ENCODE data around the gene HTT.

The HTT gene

GRCh38 chr4:3200423-3201090, 126.1 kb downstream of the HTT start:
- Histone ChIP-seq H3K36me3 (peaks cover 6% of the 10 kb centered on the region), H3K4me1 (no peaks in the 10 kb centered on the region)

GRCh38 chr4:3201718-3202702, 127.5 kb downstream of the HTT start:
- TF ChIP-seq CTCF (IDR thresholded peaks at IDR 0.05; ENCODE audit: low read depth, low read length) = no peak
- Histone ChIP-seq H3K36me3 (peaks cover 6% of the 10 kb centered on the region), H3K9me3 (no peaks in the 10 kb centered on the region), H3K4me1 (no peaks in the 10 kb centered on the region), H3K4me3 (ENCODE audit: low read depth, low read length) (no peak overlapping the region), H3K27me3 (no peaks in the 10 kb centered on the region)
- no peak for DNase-seq

More at GRCh38 chr4:3200423-3201090, 126.1 kb downstream of the HTT start:
- H3K9me3 ChIP-seq = no peaks in the 10 kb centered on the region
- DNase-seq = no peak
- no peak for TF ChIP-seq CTCF (IDR thresholded peaks at IDR 0.05; ENCODE audit: low read depth, low read length)
- no peak overlapping the region for H3K4me3 ChIP-seq (ENCODE audit: low read depth, low read length)
- no peaks in the 10 kb centered on the region for H3K27me3 ChIP-seq

- H3K9me3 ChIP-seq = no peaks in the 10 kb centered on the region
- no peak overlapping the region for H3K4me3 ChIP-seq (ENCODE audit: low read depth, low read length)
- no peak for TF ChIP-seq CTCF (IDR thresholded peaks at IDR 0.05; ENCODE audit: low read depth, low read length)
- H3K36me3 ChIP-seq = peaks cover 9% of the 10 kb centered on the region
- H3K27me3 ChIP-seq = no peaks in the 10 kb centered on the region
- DNase-seq = no peak
- no peaks in the 10 kb centered on the region for H3K4me1 ChIP-seq
Observed at GRCh38 chr4:3202836-3203820, 128.6 kb downstream of the HTT start.

GRCh38 chr4:3203971-3204431, 129.5 kb downstream of the HTT start:
- peaks cover 12% of the 10 kb centered on the region for H3K36me3 ChIP-seq
- no peak overlapping the region for H3K4me3 ChIP-seq (ENCODE audit: low read depth, low read length)
- no peaks in the 10 kb centered on the region for H3K27me3 ChIP-seq
- DNase-seq = no peak
- no peak for TF ChIP-seq CTCF (IDR thresholded peaks at IDR 0.05; ENCODE audit: low read depth, low read length)
- no peaks in the 10 kb centered on the region for H3K9me3 ChIP-seq
- no peaks in the 10 kb centered on the region for H3K4me1 ChIP-seq

GRCh38 chr4:3205995-3206394, 131.5 kb downstream of the HTT start:
- TF ChIP-seq CTCF (IDR thresholded peaks at IDR 0.05; ENCODE audit: low read depth, low read length) = no peak
- H3K4me1 ChIP-seq = no peaks in the 10 kb centered on the region

More at GRCh38 chr4:3205995-3206394, 131.5 kb downstream of the HTT start:
- Histone ChIP-seq H3K4me3 (ENCODE audit: low read depth, low read length) (no peak overlapping the region), H3K36me3 (peaks cover 12% of the 10 kb centered on the region), H3K27me3 (no peaks in the 10 kb centered on the region), H3K9me3 (no peaks in the 10 kb centered on the region)
- no peak for DNase-seq
